MM.1S (cell line): ENCODE measurements around the gene SMAGP.

Experiments used
- EZH2 ChIP-seq: fragments of 300-600 bp; sonication (generic); optimal IDR thresholded peaks from 2 replicates; pipeline ENCODE3; 2017; ENCODE audit warnings: low read depth, mild to moderate bottlenecking, antibody characterized with exemption, low read length, mixed read lengths
- EZH2phosphoT487 ChIP-seq: fragments of 300-600 bp; sonication (generic); IDR thresholded peaks from 2 replicates; pipeline ENCODE4 v1.6.1; 2018; ENCODE audit warnings: antibody characterized with exemption, low read length
- TF ChIP-seq, protein P1 (sequence below): fragments of 300-600 bp; sonication (generic); IDR thresholded peaks from 2 replicates; pipeline ENCODE4 v1.5.1; 2016; ENCODE audit warnings: antibody characterized with exemption, low read length, mixed read lengths

DNA sequence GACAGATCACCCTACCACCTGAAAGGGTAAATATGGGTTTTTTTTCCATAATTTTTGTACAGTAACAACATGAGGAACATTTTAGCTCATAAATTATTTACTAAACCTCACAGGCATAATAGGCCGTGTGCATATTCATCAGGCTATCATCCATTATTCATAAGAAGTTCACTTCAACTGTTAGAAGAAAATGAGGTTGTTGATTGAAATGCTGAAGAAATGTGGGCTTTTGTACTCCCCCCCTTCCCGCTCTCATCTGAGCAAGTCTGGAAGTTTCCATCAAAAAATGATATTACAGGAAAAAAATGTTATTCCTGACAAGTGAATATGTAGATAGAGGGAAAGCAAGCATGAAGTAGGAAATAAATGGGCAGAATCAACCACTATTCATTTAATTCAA, 44.4 kb downstream of the SMAGP start:
- TF ChIP-seq EZH2phosphoT487 (no peak), EZH2 (no peak)
- TF ChIP-seq, protein P1, sequence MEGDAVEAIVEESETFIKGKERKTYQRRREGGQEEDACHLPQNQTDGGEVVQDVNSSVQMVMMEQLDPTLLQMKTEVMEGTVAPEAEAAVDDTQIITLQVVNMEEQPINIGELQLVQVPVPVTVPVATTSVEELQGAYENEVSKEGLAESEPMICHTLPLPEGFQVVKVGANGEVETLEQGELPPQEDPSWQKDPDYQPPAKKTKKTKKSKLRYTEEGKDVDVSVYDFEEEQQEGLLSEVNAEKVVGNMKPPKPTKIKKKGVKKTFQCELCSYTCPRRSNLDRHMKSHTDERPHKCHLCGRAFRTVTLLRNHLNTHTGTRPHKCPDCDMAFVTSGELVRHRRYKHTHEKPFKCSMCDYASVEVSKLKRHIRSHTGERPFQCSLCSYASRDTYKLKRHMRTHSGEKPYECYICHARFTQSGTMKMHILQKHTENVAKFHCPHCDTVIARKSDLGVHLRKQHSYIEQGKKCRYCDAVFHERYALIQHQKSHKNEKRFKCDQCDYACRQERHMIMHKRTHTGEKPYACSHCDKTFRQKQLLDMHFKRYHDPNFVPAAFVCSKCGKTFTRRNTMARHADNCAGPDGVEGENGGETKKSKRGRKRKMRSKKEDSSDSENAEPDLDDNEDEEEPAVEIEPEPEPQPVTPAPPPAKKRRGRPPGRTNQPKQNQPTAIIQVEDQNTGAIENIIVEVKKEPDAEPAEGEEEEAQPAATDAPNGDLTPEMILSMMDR = no peak
